HG03066 (cell line): ENCODE measurements around the gene MAVS.
A peak's percentile ranks its signal among the peaks of the same experiment; 100 is the strongest.

Experiments used
- ATAC-seq: cut with Tn5 transposase; IDR thresholded peaks from one replicate; pipeline ENCODE4 v1.9.1; 2021; ENCODE audit warnings: low read depth; ENCODE audit not compliant: unreplicated experiment

Gene MAVS

GRCh38 chr20:3906744-3907721, 60.4 kb downstream of the MAVS start:
- ATAC-seq = peak; percentile 74

- ATAC-seq = no peak
Measured at GRCh38 chr20:3908667-3909066, 62.0 kb downstream of the MAVS start.

- no peak for ATAC-seq
Measured at GRCh38 chr20:3909952-3910366, 63.3 kb downstream of the MAVS start.

- ATAC-seq = no peak
Measured at GRCh38 chr20:3910853-3911252, 64.2 kb downstream of the MAVS start.

GRCh38 chr20:3911956-3912355, 65.3 kb downstream of the MAVS start:
- ATAC-seq = no peak

GRCh38 chr20:3914446-3914845, 67.8 kb downstream of the MAVS start:
- ATAC-seq = no peak

GRCh38 chr20:3915691-3916090, 69.1 kb downstream of the MAVS start:
- ATAC-seq = no peak

- ATAC-seq = no peak
Measured at GRCh38 chr20:3916364-3916763, 69.7 kb downstream of the MAVS start.

GRCh38 chr20:3919352-3919751, 72.7 kb downstream of the MAVS start:
- no peak for ATAC-seq

GRCh38 chr20:3922223-3922982, 75.8 kb downstream of the MAVS start:
- no peak for ATAC-seq

- no peak for ATAC-seq
Measured at GRCh38 chr20:3922983-3923339, 76.3 kb downstream of the MAVS start.

- ATAC-seq = no peak
Measured at GRCh38 chr20:3923818-3924217, 77.2 kb downstream of the MAVS start.

GRCh38 chr20:3924304-3925112, 77.9 kb downstream of the MAVS start:
- no peak for ATAC-seq

- ATAC-seq = no peak
Measured at GRCh38 chr20:3925113-3925695, 78.6 kb downstream of the MAVS start.
